NCI-H1417 treated with DMSO at 0.1 percent for 48 hours (cell line): ENCODE measurements around the gene PARP9.

ENCODE experiments used
- DNase-seq: peaks from one replicate; lab custom pipeline; 2025; lab: John Stamatoyannopoulos, UW

The PARP9 gene

GRCh38 chr3:122484985-122485384 lies 79.1 kb downstream of the PARP9 start:
- DNase-seq: no peak

- no peak for DNase-seq
Measured at GRCh38 chr3:122481390-122481789, 82.7 kb downstream of the PARP9 start.
